ENCODE measurements around the gene TTLL10.

TTLL10 gene

GRCh38 chr1:1173793-1174415, at the start of gene TTLL10:
Gene TTLL10, plus strand, starts transcription at chr1:1173880. Its CDS starts 5,336 bp downstream, at chr1:1179216.
- DNase-seq: peak; percentile 26

GRCh38 chr1:1124508-1124785, 49.2 kb upstream of the TTLL10 start:
- no peak for DNase-seq

DNA sequence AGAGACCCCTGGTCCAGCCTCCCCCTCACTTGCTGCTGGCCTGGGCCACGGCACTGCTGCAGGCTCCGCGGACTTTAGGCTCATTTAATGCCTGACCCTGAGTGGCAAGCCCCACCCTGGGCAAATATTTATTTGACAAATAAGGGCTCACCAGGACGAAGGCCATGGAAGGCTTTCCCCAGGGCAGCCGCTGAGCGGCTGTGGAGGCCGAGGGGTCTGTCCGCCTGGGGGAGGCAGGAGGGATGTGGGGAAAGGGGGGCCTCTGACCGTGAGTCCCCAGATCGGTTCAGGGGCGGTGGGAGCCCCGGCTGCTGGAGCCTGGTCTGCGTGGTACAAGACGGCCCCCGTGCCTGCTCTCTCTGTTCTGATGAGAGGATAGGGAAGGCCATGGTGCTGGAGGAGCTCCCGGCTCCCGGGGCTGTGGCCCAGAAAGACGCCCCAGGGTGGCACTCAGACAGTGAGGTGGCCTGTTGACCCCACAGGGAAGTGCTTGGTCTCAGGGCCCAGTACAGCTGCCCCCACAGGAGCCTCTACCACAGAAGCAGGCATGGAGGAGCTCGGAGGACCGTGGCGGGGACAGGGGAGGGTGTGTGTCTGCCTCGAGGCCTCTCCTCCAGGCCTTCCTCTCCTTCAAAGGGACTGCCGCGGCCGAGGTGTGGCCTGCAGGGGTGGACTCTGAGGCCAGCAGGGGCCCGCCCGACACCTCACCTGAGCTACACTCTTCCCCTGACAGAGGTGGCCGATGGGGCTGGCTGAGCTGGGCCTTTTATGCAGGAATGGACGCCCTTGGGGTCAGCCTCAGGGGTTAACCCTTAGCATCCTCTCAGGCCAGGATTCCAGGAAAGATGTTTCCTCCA, 48.7 kb upstream of the TTLL10 start:
- DNase-seq: no peak

DNA sequence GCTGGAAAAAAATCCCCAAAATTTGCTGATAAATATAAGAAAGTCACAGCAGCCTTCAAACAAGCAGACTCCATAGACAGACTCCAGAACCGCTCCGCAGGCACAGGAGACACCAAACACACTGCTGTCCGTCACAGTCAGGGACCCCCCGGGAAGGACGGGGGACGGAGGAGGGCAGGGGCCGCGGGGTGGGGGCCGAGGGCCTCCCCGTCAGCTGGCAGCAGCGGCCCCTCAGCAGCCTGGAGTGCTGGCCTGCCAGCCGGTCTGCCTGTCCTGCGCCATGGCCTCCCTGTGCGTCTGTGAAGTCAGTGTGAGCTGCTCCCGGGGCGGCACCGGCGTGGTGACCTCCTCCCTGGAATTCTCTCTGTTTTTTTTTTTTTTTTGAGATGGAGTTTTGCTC, 47.7 kb upstream of the TTLL10 start:
- DNase-seq: no peak

- DNase-seq: no peak
Observed at GRCh38 chr1:1127551-1128451, 45.9 kb upstream of the TTLL10 start.

- DNase-seq: no peak
Observed at GRCh38 chr1:1128454-1129139, 45.1 kb upstream of the TTLL10 start.

- no peak for DNase-seq
Observed at GRCh38 chr1:1129381-1129821, 44.3 kb upstream of the TTLL10 start.

DNA sequence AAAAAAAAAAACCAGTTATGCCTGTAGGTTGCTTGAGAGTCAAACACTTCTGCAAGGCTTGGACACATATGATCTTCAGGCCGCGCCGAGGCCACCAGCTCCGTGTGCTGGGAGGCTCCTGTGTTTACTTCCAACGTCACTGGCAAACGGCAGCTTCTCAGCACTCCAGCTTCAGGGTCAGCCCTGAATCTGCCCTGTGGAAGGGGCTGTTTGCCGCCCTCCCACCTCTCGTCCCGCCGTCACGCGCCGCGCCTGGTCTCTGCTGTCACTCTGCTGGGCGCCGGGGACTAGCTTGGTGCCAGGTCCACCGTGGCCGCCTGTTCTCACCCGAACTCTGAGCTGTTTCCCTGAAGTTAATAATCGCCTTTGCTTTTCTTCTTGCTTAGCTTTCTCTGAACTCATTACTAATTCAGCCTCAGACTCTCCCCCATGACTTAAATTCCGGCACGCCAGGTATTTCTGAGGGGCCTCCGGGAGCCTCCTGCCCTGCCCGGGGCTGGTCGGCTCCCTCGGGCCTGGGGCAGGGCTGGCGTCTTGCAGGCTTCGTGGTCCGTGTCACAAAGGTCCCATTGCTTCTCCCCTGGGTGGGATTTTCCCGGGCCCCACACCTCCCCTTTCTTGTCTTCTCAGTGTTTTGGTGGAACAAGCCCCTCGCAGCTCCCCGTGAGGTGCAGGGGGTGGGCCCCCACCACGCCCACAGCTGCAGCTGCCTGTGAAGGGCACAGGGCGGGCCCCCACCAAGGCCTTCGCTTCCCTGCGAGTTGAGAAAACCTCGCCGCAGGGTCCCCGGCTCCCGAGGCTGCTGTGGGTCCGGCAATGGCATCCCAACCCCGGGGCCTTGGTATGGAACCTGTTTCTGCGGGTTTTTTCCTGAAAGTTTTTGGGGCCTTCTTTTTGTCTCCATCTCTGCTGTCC, 43.2 kb upstream of the TTLL10 start:
- no peak for DNase-seq

GRCh38 chr1:1132042-1132950, 41.4 kb upstream of the TTLL10 start:
- DNase-seq: no peak

DNA sequence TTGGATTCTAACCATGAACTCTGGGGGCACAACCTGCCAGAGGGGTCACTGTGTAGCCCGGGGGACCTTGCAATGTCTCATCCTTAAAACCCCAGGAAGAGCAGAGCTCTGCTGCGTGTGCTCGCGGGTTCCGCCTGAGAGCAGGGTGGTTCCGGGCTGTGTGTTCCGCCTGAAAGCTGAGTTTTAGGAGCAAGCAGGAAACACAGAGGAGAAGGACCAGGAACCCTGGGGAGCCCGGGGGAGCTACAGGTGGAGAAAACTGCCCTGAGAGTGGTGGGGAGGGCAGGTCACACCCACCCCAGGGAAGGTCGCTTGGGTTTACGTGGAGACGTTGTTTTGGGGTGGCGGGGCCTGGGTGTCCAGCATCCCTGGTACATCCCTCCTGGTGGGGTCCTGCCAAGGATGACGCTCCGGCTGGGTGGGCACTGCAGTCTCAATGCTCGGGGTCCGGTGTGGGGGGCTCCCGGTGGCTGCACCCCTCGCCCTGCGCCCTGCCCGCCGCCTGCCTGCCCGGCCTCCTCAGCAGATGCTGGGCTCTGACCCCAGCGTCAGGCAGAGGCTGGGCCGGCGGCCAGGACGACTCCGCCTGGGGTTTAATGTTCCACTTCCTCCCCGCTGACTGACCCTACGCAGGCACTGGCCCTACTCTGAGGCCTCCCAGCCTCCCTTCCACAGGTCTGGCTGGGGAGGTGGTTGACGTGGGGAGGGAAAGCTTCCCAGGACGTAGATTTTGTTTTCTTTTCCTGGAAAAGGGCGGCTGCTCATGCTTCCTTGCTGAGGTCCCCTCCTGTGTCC, 40.5 kb upstream of the TTLL10 start:
- no peak for DNase-seq

GRCh38 chr1:1134300-1134970, 39.2 kb upstream of the TTLL10 start:
- no peak for DNase-seq

- no peak for DNase-seq
Observed at GRCh38 chr1:1135339-1136136, 38.1 kb upstream of the TTLL10 start.

DNA sequence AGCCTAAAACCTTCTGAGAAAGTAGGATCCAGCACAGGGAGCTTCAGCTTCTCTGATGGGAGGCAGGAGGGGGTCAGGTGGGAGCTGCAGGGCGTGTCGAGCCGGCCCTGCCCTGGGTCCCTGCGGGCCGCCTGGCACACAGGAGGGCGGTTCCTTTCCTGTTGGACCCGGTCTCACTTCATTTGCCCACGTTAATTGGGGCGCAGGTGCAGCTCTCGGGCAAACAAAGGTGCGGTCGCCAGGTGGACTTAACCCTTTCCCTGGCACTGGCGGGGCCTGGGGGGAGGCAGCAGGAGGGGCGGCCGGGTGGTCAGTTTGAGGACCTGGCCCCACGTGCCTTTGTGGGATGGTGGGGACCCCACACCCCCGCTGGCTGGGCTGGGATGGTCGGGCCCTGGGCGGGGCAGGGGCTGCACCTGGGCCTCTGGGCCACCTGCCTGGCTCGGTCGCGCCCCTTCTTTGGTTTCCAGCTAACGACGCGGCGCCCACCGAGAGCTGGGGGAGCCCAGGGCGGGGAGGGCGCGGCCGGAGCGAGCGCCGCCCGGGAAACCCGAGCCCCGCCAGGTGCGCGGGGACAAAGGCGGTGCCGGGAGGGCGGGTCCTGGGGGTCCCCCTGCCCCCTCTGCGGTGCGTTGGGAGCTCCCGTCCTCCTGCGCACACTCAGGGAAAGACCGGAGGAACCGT, 37.0 kb upstream of the TTLL10 start:
- DNase-seq: no peak

GRCh38 chr1:1137256-1138045, 36.2 kb upstream of the TTLL10 start:
- peak; percentile 68 for DNase-seq

DNA sequence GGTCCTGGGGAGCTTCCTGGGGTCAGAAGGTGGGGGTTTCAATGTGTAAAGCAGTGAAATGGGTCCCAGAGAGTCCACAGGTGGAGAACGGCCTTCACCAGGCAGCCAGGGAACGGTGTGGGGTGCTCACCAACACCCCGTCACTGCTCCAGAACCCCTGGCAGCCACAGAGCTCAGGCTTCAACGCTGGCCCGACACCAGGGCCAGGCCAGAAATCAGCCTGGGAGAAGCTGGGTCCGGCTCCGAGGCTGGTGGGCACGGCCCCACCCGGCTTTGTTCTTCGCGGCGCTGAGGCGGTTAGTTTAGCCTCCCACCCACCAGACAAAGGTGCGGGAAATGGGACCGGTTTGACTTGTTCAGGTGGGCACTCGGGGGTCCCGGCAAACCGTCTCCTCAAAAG, 33.0 kb upstream of the TTLL10 start:
- no peak for DNase-seq

DNA sequence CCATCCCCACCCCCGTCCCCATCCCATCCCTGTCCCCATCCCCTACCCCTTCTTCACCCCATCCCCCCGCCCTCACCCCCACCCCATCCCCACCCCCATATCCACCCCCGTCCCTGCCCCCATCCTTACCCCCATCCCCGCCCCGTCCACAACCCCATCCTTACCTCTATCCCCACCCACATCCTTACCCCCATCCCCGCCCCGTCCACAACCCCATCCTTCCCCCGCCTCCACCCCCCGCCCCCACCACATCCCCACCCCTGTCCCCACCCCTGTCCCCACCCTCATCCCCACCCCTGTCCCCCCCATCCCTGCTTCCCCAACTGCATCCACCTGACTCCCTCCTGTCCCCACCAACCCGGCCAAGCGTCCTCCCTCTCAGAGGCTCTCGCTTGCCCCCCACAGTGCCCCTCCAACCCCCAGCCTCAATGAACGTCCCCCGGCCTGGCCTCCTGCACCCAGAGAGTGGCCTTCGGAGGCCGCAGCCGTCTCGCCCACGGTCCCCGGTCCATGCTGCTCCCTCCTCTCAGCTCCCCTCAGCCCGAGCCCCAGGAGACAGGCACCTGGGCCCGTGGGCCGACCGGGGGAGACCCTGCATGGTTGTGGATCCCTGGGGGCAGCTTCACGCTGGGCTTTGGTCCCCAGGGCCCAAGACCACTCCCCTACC, 32.3 kb upstream of the TTLL10 start:
- no peak for DNase-seq

Measured in activated CD4-positive, alpha-beta T cell treated with anti-CD3 and anti-CD28 coated beads, Interleukin-2, Interleukin-6, amounts not matched to agents 100 ng/mL and 50 ng/mL, durations not matched to agents 16 hours and 8 hours (primary cell).